NCI-H446 treated with DMSO at 0.1 percent for 48 hours (cell line): ENCODE results near the gene NELL2.
"Not testable (repeated sequence)": the region's sequence is repeated elsewhere in the genome, so short reads cannot be mapped to it uniquely, and the experiment has no call there.

ENCODE experiments used
- DNase-seq: peaks from one replicate; lab custom pipeline; 2025; lab: John Stamatoyannopoulos, UW

The NELL2 gene

DNA sequence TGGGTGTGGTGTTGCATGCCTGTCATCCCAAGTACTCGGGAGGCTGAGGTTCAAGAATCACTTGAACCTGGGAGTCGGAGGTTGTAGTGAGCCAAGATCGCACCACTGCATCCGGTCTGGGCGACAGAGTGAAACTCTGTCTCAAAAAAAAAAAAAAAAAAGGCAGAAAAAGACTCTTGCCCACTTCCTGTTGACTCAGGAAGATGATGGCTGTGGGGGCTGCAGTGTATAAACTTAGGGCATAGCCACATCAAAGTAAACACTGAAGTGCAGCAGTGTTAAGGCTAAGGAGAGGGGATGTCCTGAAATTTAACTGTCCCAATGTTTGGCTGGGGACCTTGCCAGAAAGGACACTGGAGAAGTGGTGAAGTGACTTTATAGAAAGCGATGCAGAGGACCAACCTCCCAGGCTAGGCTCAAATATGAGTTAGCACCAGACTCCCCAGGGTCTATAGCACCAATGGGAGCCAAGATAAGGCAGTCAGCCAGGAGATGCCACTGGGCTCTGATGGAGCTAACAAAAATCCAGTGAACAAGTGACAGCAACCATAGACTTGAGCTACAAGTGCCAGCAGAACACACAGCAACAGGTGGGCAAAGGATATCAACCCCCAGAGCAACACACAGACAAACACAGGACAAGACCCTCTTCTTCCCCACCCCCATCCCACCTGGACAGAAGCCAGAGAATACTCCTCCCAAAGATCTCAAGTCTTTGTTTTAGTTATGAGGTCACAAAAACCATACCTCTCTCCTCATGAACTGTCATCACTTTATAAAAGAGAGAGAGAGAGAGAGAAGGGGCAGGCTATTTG lies 28.0 kb downstream of the NELL2 start:
- DNase-seq = no peak

DNA sequence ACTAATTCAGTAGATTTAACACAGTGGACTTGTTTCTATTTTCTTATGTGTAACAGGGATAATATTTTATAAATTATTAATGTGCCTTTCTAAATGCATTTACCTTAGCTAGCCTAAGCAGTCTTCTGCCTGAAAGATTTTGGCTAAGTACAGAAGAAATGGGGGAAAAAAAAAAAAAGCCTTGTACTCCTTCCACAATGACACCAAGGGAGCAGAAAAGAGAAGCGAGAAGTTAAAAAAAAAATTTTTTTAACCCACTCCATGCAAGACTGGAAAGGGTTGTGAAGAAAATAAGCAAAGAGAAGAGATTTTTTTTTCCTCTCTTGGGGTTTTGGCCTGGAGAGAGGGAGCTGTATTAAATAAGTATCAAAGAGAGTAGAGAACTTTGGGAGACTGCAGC lies 28.7 kb downstream of the NELL2 start:
- DNase-seq = no peak

DNA sequence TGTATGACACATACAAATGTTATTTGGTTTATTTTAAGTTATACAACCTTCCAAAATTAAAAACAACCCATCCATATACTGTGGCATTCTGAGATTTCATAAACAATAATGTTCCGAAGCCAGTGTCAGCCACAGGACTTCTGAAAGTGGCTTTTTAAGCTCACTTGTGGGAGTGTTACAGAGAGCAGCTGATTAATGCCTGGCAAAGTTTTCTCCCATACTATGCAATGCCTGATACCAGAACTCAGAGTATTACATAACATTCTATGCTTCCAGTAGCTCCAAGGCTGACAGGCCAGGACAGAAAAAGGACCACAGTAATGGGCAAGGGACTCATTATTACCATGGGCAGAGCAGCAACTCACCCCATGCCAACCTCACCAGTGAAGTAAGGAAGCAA lies 29.3 kb downstream of the NELL2 start:
- DNase-seq = no peak

DNA sequence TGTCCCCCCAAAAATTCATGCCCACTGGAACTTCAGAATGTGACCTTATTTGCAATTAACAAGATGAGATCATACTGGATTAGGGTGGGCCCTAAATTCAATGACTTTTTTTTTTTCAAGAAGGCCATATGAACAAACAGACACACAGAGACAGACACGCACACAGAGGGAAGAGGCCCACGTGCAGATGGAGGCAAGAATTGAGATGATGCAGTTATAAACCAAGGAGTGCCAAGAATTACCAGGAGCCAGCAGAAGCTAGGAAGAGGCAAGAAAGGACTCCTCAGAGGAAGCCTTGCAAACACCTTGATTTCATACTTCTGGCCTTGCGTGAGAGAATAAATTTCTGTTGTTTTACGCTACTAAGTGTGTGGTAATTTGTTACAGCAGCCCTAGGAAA lies 33.4 kb downstream of the NELL2 start:
- no peak for DNase-seq

DNA sequence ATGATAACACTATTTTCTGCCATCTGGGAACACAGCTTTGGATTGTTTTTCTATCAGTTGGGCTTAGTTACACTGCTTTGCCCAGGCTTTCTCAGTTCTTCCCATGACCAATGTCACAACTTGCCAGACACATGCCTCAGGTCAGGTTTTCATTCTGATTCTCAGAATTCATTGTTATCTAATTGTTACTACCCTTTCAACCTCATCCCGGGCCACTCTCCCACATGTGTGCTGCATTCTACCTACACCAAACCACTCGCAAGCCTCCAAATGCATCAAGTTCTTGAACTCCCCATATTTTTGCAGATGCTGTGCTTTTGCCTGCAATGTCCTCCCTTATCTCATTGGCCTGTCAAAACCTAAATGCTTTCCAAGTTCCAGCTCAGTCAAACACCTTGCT lies 36.3 kb downstream of the NELL2 start:
- no peak for DNase-seq

DNA sequence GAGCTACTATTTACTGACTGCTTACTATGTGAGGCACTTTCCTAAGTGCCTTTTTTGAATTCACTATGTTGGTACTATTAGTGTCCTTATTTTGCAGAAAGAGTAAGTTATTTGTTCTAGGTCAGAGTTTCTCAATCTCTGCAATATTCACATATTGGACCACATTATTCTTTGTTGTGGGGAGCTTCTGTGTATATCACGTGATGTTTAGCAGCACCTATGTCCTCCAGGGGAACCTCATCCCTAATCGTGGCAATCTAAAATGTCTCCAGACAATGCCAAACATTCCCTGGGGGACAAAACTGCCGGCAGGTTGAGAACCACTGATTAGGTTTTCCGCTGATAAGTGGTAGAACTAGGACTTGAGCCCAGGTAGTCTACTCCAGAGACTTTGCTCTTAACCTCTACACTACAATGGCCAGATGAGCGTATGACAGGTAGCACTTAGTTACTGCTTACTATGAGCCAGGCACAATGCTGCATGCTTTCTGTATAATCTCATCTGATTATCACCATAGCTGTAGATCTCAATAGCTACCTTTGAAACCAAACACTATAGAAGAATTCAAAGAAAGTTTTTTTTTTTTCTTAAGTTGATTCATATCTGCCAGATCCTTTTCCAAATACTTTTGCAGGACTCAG lies 38.9 kb downstream of the NELL2 start:
- DNase-seq = no peak

DNA sequence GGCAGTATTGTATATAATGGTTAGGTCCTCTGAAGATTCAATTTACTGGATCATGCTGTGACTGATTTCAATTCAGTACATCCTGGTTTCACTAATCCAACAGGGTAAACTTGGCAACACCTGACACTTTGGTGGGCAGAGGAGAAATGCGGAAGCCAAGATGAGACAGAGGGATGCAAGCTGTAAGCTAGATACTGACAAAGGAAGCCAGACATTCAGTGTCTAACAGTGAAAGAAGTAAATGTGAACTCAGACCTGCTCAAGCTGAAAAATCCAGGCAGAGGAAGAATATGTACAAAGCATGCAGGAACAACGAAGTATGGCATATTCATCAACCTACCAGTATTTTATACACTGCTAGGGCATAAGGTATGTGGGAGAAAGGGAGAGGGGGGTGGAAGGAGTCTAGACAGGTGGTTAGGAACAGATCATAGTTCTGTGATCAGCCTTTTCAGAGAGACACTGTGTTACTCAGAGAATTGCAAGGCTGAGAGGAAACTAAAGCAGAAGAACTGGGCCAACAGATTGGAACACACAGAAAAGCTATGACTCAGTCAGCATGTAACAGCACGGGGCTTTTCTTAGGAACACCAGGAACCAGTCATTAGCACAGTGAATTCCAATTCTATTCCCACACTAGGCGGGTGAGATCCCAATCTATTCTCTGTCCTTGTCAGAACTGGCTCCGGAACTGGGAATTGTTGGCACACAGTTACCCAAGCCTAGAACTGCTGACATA lies 40.3 kb downstream of the NELL2 start:
- DNase-seq = peak; percentile 70

DNA sequence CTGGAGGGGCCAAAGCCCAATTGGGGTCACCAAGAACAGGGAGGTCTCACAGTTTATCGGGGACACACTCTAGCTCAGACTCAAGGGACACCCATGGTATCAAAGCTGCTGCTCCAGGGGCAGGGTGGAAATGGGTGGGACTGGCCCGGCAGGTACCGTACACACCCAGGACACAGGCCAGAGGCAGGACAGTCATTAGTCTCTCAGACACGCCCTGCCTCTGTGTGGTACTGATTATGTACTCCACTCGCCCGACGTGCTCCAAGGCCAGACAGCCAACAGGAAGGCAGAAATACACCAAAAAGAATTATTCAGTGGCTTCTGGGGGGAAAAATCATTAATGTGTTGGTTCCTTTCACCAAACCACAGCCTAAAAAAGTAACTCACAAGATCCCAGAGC lies 41.1 kb downstream of the NELL2 start:
- not testable (repeated sequence) for DNase-seq

DNA sequence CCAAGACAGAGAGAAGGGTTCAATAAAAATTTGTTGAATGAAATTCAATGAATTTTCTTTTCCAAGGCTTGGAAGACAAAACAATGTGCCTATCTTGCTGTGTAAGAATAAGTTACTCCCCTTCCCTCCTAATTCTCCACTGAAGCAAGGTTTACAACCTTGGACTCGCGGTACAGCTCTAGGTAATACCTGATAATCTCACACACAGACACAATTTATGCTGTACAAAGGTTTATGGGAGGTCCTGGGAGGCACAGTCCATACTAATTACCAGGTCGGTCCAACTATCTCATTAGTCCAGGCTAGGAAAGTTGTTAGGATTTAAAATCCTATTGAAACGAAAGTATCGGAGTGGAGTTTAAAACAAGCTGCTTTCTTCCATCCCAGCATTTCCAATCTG lies 42.6 kb downstream of the NELL2 start:
- no peak for DNase-seq

DNA sequence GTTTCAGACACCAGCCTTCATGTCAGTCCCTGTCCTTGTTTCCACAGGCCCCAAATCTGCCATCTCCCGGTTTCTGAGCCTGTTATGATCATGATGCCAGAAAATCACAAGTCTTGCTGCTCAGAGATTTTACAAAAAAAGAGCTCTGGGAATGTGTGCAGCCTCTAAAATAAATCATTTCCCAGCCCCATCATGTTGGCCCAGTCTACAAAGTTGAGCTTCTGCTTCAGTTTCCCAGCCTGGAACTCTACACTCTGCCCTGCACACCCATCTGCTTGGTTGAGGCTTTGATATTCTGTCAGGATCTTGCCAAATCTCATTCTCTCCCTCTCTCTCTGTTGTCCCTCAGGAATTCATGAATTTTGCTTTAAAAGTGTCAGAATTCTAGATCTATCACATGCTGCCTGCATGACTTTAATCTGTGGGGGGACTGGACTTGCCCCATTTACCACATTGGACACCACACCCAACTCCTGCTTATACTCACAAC lies 45.5 kb downstream of the NELL2 start:
- DNase-seq = peak; percentile 75

DNA sequence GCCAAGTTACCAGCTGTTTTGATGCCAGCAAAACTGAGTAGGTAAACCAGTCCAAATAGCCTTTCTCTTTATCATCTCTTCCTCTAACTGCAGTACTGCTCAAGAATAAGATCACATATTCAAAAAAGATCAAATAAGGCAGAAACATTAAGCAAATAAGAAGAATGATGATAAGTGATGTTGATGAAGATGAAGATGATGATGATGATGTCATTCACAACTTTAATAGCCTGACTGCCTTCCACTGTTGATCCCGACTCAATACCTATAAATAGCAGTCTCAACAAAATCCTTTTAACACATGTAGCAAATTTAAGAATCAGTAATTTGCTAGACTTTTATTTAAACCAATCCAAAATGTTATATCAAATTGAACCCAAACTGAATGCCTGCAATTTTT lies 47.1 kb downstream of the NELL2 start:
- DNase-seq = no peak

DNA sequence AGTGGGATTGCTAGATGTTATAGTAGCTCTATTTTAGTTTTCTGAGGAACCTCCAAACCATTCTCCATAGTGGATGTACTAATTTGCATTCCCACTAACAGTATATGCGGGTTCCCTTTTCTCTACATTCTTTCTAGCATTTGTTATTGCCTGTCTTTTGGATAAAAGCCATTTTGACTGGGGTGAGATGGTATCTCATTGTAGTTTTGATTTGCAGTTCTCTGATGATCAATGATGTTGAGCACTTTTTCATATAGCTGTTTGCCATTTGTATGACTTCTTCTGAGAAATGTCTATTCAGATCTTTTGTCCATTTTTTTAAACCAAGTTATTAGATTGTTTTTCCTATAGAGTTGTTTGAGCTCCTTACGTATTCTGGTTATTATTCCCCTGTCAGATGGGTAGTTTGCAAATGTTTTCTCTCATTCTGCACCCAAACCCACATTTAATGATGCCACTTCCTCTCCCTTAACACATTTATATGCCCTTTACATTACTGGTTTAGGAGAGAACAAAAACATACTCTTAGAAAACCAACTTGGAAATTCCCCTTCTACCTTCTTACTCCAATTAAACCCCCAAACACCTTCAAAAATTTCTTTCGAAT lies 48.2 kb downstream of the NELL2 start:
- no peak for DNase-seq

DNA sequence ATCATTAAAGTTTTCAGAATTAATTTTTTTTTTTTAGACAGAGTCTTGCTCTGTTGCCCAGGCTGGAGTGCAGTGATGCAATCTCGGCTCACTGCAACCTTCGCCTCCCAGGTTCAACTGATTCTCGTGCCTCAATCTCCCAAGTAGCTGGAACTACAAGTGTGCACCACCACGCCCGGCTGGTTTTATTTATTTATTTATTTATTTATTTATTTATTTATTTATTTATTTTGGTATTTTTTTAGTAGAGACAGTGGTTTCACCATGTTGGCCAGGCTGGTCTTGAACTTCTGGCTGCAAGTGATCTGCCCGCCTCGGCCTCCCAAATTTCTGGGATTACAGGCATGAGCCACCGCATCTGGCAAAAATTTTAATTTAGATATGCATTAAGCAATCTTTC lies 54.4 kb downstream of the NELL2 start:
- DNase-seq = not testable (repeated sequence)

DNA sequence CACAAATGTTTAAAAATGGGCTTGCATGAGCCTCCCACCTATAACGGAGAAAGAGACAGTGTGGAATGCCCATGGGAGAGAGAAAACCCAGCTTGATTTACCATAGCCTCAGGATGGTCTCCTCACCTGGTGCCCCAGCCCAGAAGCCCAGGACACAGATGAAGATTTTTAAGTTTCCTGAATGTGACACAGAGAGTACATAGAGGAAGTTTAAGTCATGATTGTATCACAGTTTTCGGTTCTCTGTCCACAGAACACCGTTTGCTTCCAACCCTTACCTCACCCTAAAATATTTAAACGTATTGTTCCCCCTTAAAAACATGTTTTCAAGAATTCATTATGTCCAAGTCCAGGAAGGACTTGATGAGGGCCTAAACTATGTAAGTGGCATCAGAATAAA lies 56.2 kb downstream of the NELL2 start:
- no peak for DNase-seq

DNA sequence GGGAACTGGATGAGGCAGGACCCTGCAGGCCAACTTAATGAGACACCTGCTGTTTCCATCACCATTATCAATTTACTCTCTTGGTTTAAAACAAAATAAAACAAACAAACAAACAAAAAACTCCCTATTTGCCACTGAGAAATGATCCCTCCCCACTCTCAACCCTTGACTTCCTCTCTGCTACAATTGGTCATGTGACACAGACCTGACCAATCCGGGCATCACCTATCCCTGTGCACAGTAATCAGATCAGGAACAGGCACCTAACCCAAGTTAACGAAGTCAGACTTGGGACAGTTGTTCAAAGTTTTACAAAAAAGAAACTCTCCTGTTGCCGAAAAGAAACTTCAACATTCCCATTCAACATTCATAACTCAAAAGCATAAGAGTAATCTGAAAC lies 58.4 kb downstream of the NELL2 start:
- no peak for DNase-seq

DNA sequence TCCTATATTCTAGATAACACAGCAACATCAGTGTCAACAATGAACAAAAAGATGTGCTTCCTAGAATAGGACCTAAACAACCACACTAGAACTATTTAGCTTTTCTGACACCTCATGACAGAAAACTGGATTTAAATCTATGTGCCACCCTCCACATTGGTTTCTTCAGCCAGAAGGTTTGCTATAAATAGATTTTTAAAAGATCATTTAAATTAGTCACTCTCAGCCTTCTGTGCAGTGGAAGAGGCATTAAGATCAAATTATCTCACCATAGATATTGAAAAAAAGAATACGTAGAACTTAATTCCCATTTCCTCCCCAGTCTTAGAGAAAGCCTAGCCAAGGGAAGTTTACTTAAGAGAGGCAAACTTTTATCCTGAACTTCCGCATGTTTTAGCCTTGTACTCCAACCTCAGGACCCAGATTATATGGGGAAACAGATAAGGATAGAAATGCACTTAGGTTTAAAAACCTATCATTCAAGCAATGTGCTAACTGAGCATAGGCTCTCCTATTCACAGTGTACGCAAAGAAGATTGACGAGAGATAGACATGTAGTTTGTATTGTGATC lies 59.6 kb downstream of the NELL2 start:
- DNase-seq = no peak

DNA sequence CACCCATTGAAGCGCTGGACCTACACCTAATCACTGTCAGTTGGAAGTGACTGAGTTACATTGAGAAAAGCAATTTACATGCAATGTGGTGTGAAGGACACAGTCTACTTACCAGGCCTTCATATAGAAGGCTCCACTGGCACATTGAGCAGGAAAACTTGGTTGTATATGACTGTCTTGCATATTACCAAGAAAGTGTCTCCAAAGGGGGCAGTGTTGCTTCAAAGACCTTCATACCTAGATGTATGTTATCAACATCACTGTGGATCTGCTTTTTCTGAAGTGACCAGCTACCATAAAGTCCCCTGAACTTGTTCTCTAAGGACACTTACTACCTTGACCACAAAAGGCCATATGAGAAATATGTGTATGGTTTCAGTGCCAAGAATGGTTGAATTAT lies 64.1 kb downstream of the NELL2 start:
- no peak for DNase-seq

DNA sequence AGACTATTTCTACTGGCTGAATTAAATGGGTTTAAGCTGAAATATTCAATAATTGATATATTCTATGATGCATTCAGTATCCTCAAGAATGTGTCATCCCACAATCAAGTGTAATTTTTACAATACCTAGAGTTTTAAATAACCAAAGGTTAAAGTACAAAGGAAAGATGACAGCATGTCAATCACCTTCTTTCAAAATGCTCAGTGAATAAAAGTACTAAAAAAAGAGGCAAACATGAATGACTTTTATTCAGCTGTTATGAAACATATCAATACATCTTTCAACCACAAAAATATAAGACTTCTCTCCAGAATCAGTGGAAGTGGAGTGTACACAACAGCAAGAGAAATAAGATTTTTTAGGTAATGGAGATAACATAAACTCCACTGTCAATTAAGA lies 72.0 kb downstream of the NELL2 start:
- no peak for DNase-seq

DNA sequence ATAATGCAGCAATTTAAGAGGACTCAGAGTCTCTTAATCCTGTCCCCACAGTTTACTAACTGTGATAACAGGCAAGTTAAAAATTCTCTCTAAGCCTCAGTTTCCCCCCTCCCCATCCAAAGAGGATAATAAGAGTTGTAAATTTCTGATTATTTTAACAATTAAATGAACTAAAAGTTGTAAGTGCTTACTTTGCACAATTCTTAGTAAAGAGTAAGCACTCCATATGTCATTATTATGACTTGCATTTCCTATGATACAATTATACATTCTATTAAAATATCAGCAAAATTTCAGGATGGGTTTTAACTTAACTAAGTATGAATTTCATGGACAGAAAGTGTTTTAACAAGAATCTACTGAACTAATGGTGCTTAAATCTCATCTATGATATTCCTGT lies 80.1 kb downstream of the NELL2 start:
- no peak for DNase-seq

DNA sequence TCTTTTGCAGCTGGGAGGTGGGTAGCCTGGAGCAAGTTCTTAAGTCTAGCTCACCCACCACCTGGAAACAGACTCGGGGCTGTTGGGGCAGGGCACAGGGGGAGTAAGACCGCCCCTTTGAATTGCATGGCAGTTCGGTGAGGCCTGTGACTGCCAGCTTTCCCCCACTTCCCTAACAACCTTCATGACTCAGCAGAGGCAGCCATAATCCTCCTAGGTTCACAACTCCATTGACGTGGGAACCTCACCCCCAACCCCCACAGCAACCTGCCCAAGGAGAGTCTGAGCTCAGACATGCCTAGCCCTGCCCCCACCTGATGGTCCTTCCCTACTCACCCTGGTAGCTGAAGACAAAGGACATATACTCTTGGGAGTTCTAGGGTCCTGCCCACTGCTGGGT lies 87.4 kb downstream of the NELL2 start:
- DNase-seq = no peak

DNA sequence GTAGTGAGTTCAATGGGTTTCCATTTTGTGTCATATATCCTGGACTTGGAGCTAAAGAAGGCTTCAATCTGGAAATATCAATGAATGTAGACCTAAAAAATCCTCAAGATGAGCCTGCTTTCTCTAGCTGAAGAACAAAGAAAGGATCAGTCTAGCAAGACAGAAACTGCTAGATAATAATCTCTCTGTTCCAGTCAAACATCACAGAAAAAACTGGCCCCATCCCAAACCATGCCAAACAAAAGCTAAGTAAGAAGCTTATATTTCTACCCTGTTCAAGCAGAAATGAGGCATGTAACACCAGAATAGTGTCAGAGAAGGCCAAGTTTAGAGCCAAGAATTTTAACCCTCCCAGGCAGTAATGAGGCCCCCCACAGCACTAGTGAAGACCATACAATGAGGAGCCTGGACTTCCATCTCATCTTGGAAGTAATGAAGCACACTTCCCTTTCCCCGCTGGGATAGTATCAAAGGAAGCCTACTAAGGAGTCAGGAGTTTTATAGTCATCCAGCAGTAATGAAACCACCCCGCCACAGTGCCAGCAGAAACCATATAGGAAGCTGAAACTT lies 95.8 kb downstream of the NELL2 start:
- DNase-seq = peak; percentile 18

DNA sequence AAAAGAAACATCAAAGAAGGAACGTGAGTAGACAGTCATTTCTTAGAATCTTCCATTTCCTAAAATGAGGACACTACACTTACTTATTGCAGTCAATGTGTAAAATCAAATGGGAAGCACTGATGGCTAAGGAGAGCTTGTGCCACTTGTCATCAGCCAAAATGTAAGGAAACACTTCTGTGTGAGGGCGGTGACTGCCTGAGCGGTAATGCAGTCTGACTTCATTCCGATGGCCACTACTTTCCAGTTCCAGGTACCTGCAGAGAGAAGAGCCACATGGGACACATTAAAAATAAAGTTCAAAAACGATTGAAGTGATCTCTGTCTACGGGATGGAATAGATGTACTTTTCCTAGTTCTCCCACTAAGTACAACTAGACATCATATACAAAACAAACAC lies 96.3 kb downstream of the NELL2 start:
- DNase-seq = no peak
